ENCODE data around the gene GHRHR. TPM values are rescaled to one million over a fixed set of nuclear protein-coding genes. Genes with fewer than 3 reads are reported as not detected.

Gene GHRHR
- polyA plus RNA-seq, 1 donor = not detected

GRCh38 chr7:30921540-30922401 lies 42.0 kb upstream of the GHRHR start:
- Histone ChIP-seq H3K36me3 (ENCODE audit: control insufficient read depth, insufficient read depth, low read length) (peaks cover 41% of the 10 kb centered on the region), H3K4me3 (ENCODE audit: low read length) (no peak overlapping the region), H3K9me3 (ENCODE audit: control insufficient read depth, low read depth, low read length) (no peaks in the 10 kb centered on the region), H3K4me1 (ENCODE audit: control insufficient read depth, insufficient read depth, low read length) (peaks cover 6% of the 10 kb centered on the region), H3K27me3 (ENCODE audit: control insufficient read depth, insufficient read depth, low read length) (no peaks in the 10 kb centered on the region), H3K27ac (ENCODE audit: low read length) (no peak overlapping the region)
- no CpG with 5 or more reads among the region's 19 CpGs for WGBS (ENCODE audit: insufficient coverage, low lambda C conversion rate)
- no peak for DNase-seq

DNA sequence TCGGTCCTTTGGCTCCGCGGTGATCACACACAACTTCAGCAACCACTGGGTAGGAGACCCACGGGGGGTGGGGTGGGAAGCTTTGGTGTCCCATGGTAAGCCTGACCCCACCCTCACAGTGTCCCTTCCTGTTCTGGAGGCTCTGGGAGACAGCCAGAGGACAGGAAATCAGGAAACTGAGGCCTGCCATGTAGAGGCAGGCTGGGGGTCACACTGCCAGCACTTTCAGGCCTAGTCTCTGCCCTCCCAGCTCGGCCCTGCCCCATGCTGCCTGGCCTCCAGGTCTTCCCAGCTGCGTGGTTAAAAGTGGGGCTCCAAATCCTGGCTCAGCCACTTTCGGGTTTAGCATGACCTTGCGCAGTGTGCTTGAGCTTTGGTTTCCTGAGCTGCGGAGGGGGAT lies 41.2 kb upstream of the GHRHR start:
- Histone ChIP-seq H3K27ac (ENCODE audit: low read length) (no peak overlapping the region), H3K4me3 (ENCODE audit: low read length) (no peak overlapping the region), H3K27me3 (ENCODE audit: control insufficient read depth, insufficient read depth, low read length) (no peaks in the 10 kb centered on the region), H3K4me1 (ENCODE audit: control insufficient read depth, insufficient read depth, low read length) (peaks cover 3% of the 10 kb centered on the region), H3K9me3 (ENCODE audit: control insufficient read depth, low read depth, low read length) (peaks cover 2% of the 10 kb centered on the region), H3K36me3 (ENCODE audit: control insufficient read depth, insufficient read depth, low read length) (peaks cover 41% of the 10 kb centered on the region)
- no CpG with 5 or more reads among the region's 9 CpGs for WGBS (ENCODE audit: insufficient coverage, low lambda C conversion rate)
- no peak for DNase-seq

GRCh38 chr7:30923009-30923773 lies 40.6 kb upstream of the GHRHR start:
- DNase-seq = no peak

DNA sequence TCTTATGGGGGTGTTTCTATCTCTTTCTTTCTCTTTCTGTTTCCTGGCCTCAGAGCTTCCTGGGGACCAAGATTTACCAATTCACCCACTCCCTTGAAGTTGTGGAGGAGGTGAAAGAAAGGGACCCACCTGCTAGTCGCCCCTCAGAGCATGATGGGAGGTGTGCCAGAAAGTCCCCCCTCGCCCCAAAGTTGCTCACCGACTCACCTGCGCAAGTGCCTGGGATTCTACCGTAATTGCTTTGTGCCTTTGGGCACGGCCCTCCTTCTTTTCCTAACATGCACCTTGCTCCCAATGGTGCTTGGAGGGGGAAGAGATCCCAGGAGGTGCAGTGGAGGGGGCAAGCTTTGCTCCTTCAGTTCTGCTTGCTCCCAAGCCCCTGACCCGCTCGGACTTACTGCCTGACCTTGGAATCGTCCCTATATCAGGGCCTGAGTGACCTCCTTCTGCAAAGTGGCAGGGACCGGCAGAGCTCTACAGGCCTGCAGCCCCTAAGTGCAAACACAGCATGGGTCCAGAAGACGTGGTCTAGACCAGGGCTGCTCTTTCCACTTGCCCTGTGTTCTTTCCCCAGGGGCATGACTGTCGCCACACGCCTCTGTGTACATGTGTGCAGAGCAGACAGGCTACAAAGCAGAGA lies 39.9 kb upstream of the GHRHR start:
- Histone ChIP-seq H3K9me3 (ENCODE audit: control insufficient read depth, low read depth, low read length) (peaks cover 2% of the 10 kb centered on the region), H3K27me3 (ENCODE audit: control insufficient read depth, insufficient read depth, low read length) (no peaks in the 10 kb centered on the region), H3K4me3 (ENCODE audit: low read length) (no peak overlapping the region), H3K36me3 (ENCODE audit: control insufficient read depth, insufficient read depth, low read length) (peaks cover 41% of the 10 kb centered on the region), H3K4me1 (ENCODE audit: control insufficient read depth, insufficient read depth, low read length) (peaks cover 3% of the 10 kb centered on the region), H3K27ac (ENCODE audit: low read length) (no peak overlapping the region)
- no peak for DNase-seq
- WGBS (ENCODE audit: insufficient coverage, low lambda C conversion rate) = no CpG with 5 or more reads among the region's 13 CpGs

More at GRCh38 chr7:30923009-30923773, 40.6 kb upstream of the GHRHR start:
- Histone ChIP-seq H3K9me3 (ENCODE audit: control insufficient read depth, low read depth, low read length) (peaks cover 2% of the 10 kb centered on the region), H3K27ac (ENCODE audit: low read length) (no peak overlapping the region), H3K36me3 (ENCODE audit: control insufficient read depth, insufficient read depth, low read length) (peaks cover 41% of the 10 kb centered on the region), H3K4me3 (ENCODE audit: low read length) (no peak overlapping the region), H3K27me3 (ENCODE audit: control insufficient read depth, insufficient read depth, low read length) (no peaks in the 10 kb centered on the region), H3K4me1 (ENCODE audit: control insufficient read depth, insufficient read depth, low read length) (peaks cover 3% of the 10 kb centered on the region)
- no CpG with 5 or more reads among the region's 19 CpGs for WGBS (ENCODE audit: insufficient coverage, low lambda C conversion rate)

DNA sequence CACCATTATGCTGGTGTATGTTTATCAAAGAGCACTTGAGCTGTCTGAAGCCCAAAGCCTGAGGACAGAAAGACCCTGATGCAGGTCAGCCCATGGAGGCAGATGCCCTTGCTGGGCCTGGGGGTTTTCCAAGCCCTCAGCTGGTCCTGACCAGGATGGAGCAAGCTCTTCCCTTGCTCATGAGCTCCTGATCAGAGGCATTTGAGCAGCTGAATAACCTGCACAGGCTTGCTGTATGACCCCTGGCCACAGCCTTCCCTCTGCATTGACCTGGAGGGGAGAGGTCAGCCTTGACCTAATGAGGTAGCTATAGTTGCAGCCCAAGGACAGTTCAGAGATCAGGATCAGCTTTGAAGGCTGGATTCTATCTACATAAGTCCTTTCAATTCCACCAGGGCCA lies 39.1 kb upstream of the GHRHR start:
- H3K4me3 ChIP-seq (ENCODE audit: low read length) = no peak overlapping the region
- no peaks in the 10 kb centered on the region for H3K27me3 ChIP-seq (ENCODE audit: control insufficient read depth, insufficient read depth, low read length)
- H3K27ac ChIP-seq (ENCODE audit: low read length) = no peak overlapping the region
- no peak for DNase-seq
- peaks cover 41% of the 10 kb centered on the region for H3K36me3 ChIP-seq (ENCODE audit: control insufficient read depth, insufficient read depth, low read length)
- peaks cover 3% of the 10 kb centered on the region for H3K4me1 ChIP-seq (ENCODE audit: control insufficient read depth, insufficient read depth, low read length)
- peaks cover 2% of the 10 kb centered on the region for H3K9me3 ChIP-seq (ENCODE audit: control insufficient read depth, low read depth, low read length)

DNA sequence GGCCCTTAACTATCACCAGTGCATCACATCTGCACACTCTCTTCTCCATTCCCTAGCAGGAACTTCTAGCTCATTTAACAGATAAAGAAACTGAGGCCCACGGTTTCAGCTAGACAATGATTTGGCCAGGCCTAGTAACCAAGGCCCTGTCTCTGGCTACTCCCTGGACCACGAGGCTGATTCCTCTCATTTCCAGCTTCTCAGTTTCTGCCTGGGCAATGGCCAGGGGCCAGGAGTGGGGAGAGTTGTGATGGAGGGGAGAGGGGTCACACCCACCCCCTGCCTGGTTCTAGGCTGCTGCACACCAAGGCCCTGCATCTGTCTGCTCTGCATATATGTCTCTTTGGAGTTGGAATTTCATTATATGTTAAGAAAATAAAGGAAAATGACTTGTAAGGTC lies 38.6 kb upstream of the GHRHR start:
- peaks cover 2% of the 10 kb centered on the region for H3K9me3 ChIP-seq (ENCODE audit: control insufficient read depth, low read depth, low read length)
- no CpG with 5 or more reads among the region's 2 CpGs for WGBS (ENCODE audit: insufficient coverage, low lambda C conversion rate)
- no peak overlapping the region for H3K27ac ChIP-seq (ENCODE audit: low read length)
- no peaks in the 10 kb centered on the region for H3K27me3 ChIP-seq (ENCODE audit: control insufficient read depth, insufficient read depth, low read length)
- H3K36me3 ChIP-seq (ENCODE audit: control insufficient read depth, insufficient read depth, low read length) = peaks cover 41% of the 10 kb centered on the region
- no peak overlapping the region for H3K4me3 ChIP-seq (ENCODE audit: low read length)
- peaks cover 3% of the 10 kb centered on the region for H3K4me1 ChIP-seq (ENCODE audit: control insufficient read depth, insufficient read depth, low read length)
- DNase-seq = no peak

DNA sequence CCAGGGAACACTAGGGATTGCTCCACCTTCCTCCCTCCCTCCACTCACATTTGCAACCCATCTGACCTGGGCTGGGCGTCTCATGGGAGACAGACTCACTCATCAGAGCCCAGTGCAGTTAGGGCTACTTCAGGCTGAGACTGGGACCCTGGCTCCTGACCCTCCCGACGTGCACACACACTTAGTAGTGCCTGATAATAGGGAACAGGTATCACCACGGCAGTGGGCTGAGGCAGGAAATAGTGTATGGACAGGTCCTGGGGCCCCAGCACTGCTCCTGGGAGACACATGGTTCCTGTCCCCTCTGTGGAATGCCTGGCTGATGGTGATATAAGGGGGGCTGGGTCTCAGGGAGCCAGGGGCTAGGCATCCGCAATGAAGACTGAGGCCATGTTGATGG lies 37.8 kb upstream of the GHRHR start:
- Histone ChIP-seq H3K36me3 (ENCODE audit: control insufficient read depth, insufficient read depth, low read length) (peaks cover 39% of the 10 kb centered on the region), H3K27ac (ENCODE audit: low read length) (no peak overlapping the region), H3K4me1 (ENCODE audit: control insufficient read depth, insufficient read depth, low read length) (peaks cover 2% of the 10 kb centered on the region), H3K4me3 (ENCODE audit: low read length) (no peak overlapping the region), H3K9me3 (ENCODE audit: control insufficient read depth, low read depth, low read length) (peaks cover 2% of the 10 kb centered on the region), H3K27me3 (ENCODE audit: control insufficient read depth, insufficient read depth, low read length) (no peaks in the 10 kb centered on the region)
- DNase-seq = no peak
- WGBS (ENCODE audit: insufficient coverage, low lambda C conversion rate) = 100% methylated on average over 1 of the region's 5 CpGs

- Histone ChIP-seq H3K36me3 (ENCODE audit: control insufficient read depth, insufficient read depth, low read length) (peaks cover 39% of the 10 kb centered on the region), H3K4me1 (ENCODE audit: control insufficient read depth, insufficient read depth, low read length) (no peaks in the 10 kb centered on the region), H3K27me3 (ENCODE audit: control insufficient read depth, insufficient read depth, low read length) (no peaks in the 10 kb centered on the region), H3K4me3 (ENCODE audit: low read length) (no peak overlapping the region), H3K9me3 (ENCODE audit: control insufficient read depth, low read depth, low read length) (peaks cover 2% of the 10 kb centered on the region), H3K27ac (ENCODE audit: low read length) (no peak overlapping the region)
- DNase-seq = no peak
- 60% methylated on average over 1 of the region's 5 CpGs for WGBS (ENCODE audit: insufficient coverage, low lambda C conversion rate)
Observed at GRCh38 chr7:30926313-30926712, 37.4 kb upstream of the GHRHR start.

- no CpG with 5 or more reads among the region's 3 CpGs for WGBS (ENCODE audit: insufficient coverage, low lambda C conversion rate)
- DNase-seq = no peak
- Histone ChIP-seq H3K27ac (ENCODE audit: low read length) (no peak overlapping the region), H3K4me3 (ENCODE audit: low read length) (no peak overlapping the region), H3K9me3 (ENCODE audit: control insufficient read depth, low read depth, low read length) (peaks cover 2% of the 10 kb centered on the region), H3K27me3 (ENCODE audit: control insufficient read depth, insufficient read depth, low read length) (no peaks in the 10 kb centered on the region), H3K4me1 (ENCODE audit: control insufficient read depth, insufficient read depth, low read length) (no peaks in the 10 kb centered on the region), H3K36me3 (ENCODE audit: control insufficient read depth, insufficient read depth, low read length) (peaks cover 37% of the 10 kb centered on the region)
Observed at GRCh38 chr7:30927040-30927439, 36.7 kb upstream of the GHRHR start.

GRCh38 chr7:30927559-30927958 lies 36.2 kb upstream of the GHRHR start:
- H3K4me1 ChIP-seq (ENCODE audit: control insufficient read depth, insufficient read depth, low read length) = no peaks in the 10 kb centered on the region
- H3K36me3 ChIP-seq (ENCODE audit: control insufficient read depth, insufficient read depth, low read length) = peaks cover 33% of the 10 kb centered on the region
- no peak overlapping the region for H3K27ac ChIP-seq (ENCODE audit: low read length)
- no CpG with 5 or more reads among the region's 3 CpGs for WGBS (ENCODE audit: insufficient coverage, low lambda C conversion rate)
- H3K4me3 ChIP-seq (ENCODE audit: low read length) = no peak overlapping the region
- DNase-seq = no peak
- H3K9me3 ChIP-seq (ENCODE audit: control insufficient read depth, low read depth, low read length) = peaks cover 2% of the 10 kb centered on the region
- H3K27me3 ChIP-seq (ENCODE audit: control insufficient read depth, insufficient read depth, low read length) = no peaks in the 10 kb centered on the region

Data from large intestine (tissue), 3 donors.